Activated CD4-positive, alpha-beta T cell treated with anti-CD3 and anti-CD28 coated beads, Interleukin-2, amount 10 ng/mL, durations not matched to agents 24 days and 14 days (primary cell): ENCODE results near the gene PRSS53. TPM values are rescaled to one million over a fixed set of nuclear protein-coding genes. Genes with fewer than 3 reads are reported as not detected.

Experiments
- DNase-seq: peaks from one replicate; pipeline ENCODE4 v3.0.0; 2022
- H3K27ac Mint-ChIP-seq: one replicate; pipeline ENCODE4 v1.8.0; 2022; ENCODE audit warnings: mild to moderate bottlenecking, mixed read lengths
- H3K27me3 Mint-ChIP-seq: one replicate; pipeline ENCODE4 v1.8.0; 2022; ENCODE audit warnings: mixed read lengths
- H3K36me3 Mint-ChIP-seq: one replicate; pipeline ENCODE4 v1.8.0; 2022; ENCODE audit warnings: low read depth, mild to moderate bottlenecking, mixed read lengths
- H3K4me1 Mint-ChIP-seq: one replicate; pipeline ENCODE4 v1.8.0; 2021; ENCODE audit warnings: mixed read lengths
- H3K4me3 Mint-ChIP-seq: one replicate; pipeline ENCODE4 v1.8.0; 2022; ENCODE audit warnings: mild to moderate bottlenecking, moderate library complexity, mixed read lengths
- H3K9me3 Mint-ChIP-seq: one replicate; pipeline ENCODE4 v1.8.0; 2021; ENCODE audit warnings: mixed read lengths
- intact Hi-C: fragments of 100-400 bp; cut with micrococcal nuclease; formaldehyde crosslinking; loops from one replicate; pipeline ENCODE4 v1.15.1; 2023
- total RNA-seq: library from RNA; stranded (reverse); gene quantifications from 2 replicates; pipeline ENCODE4 v1.2.3, GENCODE V29; 2022

The PRSS53 gene
- total RNA-seq, 1 donor from 2014 or later: 4.8 TPM

- H3K9me3 Mint-ChIP-seq: no peaks in the 10 kb centered on the region
- peak; percentile 97 for DNase-seq
- peak overlapping the region; percentile 93 for H3K27ac Mint-ChIP-seq
- peaks cover 28% of the 10 kb centered on the region for H3K36me3 Mint-ChIP-seq
- H3K27me3 Mint-ChIP-seq: no peaks in the 10 kb centered on the region
- intact Hi-C loops: loop anchor here (5.0 kb wide), 2 partner anchors 34 to 416 kb away; partner anchors contain the start of genes BCKDK and FBRS
- peak overlapping the region; percentile 90 for H3K4me3 Mint-ChIP-seq
- peaks cover 35% of the 10 kb centered on the region for H3K4me1 Mint-ChIP-seq
Measured at GRCh38 chr16:31073142-31073969, 15.4 kb downstream of the PRSS53 start.

- Mint-ChIP-seq H3K36me3 (peaks cover 21% of the 10 kb centered on the region), H3K4me3 (peak overlapping the region; percentile 90), H3K27ac (peak overlapping the region; percentile 91), H3K27me3 (no peaks in the 10 kb centered on the region), H3K4me1 (peaks cover 32% of the 10 kb centered on the region), H3K9me3 (no peaks in the 10 kb centered on the region)
- intact Hi-C loops: loop anchor here (5.0 kb wide), 2 partner anchors 35 to 415 kb away; partner anchors contain the start of genes BCKDK and FBRS
- DNase-seq: peak; percentile 82
Measured at GRCh38 chr16:31072540-31073141, 16.1 kb downstream of the PRSS53 start.

- Mint-ChIP-seq H3K27me3 (no peaks in the 10 kb centered on the region), H3K36me3 (peaks cover 20% of the 10 kb centered on the region), H3K4me3 (peak overlapping the region; percentile 90), H3K9me3 (no peaks in the 10 kb centered on the region), H3K4me1 (peaks cover 32% of the 10 kb centered on the region), H3K27ac (peak overlapping the region; percentile 91)
- no peak for DNase-seq
- intact Hi-C loops: loop anchor here (5.0 kb wide), 2 partner anchors 35 to 415 kb away; partner anchors contain the start of genes BCKDK and FBRS
Measured at GRCh38 chr16:31071861-31072260, 16.9 kb downstream of the PRSS53 start.

- intact Hi-C loops: loop anchor here (1.0 kb wide), 1 partner anchor 23 kb away; no protein-coding TSS in a partner anchor
- Mint-ChIP-seq H3K4me1 (peaks cover 55% of the 10 kb centered on the region), H3K27ac (no peak overlapping the region), H3K4me3 (no peak overlapping the region), H3K27me3 (no peaks in the 10 kb centered on the region), H3K9me3 (no peaks in the 10 kb centered on the region), H3K36me3 (peaks cover 24% of the 10 kb centered on the region)
- no peak for DNase-seq
Measured at GRCh38 chr16:31067342-31067741, 21.4 kb downstream of the PRSS53 start.

- Mint-ChIP-seq H3K9me3 (no peaks in the 10 kb centered on the region), H3K4me1 (peaks cover 47% of the 10 kb centered on the region), H3K4me3 (peak overlapping the region; percentile 82), H3K27ac (peak overlapping the region; percentile 86), H3K36me3 (peaks cover 37% of the 10 kb centered on the region), H3K27me3 (no peaks in the 10 kb centered on the region)
- intact Hi-C loops: no loop called here
- DNase-seq: peak; percentile 66
Measured at GRCh38 chr16:31064882-31065461, 23.8 kb downstream of the PRSS53 start.

GRCh38 chr16:31063843-31064611 is 24.7 kb downstream of the PRSS53 start:
- Mint-ChIP-seq H3K4me1 (peaks cover 43% of the 10 kb centered on the region), H3K9me3 (no peaks in the 10 kb centered on the region), H3K4me3 (peak overlapping the region; percentile 82), H3K36me3 (peaks cover 39% of the 10 kb centered on the region), H3K27ac (peak overlapping the region; percentile 86), H3K27me3 (no peaks in the 10 kb centered on the region)
- peak; percentile 78 for DNase-seq
- intact Hi-C loops: no loop called here

DNA sequence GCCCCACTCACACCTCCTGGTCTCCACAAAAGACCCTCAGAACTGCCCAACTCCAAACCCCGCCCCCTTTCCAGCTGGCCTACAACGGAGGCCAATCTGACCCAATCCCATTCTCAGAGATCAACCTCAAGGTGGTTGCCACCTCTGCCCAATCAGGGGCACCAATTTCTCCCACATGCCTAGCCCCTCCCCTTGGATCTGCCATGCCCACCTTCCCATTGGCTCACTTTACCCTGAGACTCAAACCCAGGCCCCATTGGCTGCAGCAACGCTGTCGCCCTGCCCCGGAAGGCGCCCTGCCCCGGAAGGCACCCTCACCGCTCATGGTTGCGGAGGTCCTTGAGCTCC is 25.3 kb downstream of the PRSS53 start:
- Mint-ChIP-seq H3K27ac (peak overlapping the region; percentile 56), H3K4me1 (peaks cover 41% of the 10 kb centered on the region), H3K9me3 (no peaks in the 10 kb centered on the region), H3K27me3 (no peaks in the 10 kb centered on the region), H3K36me3 (peaks cover 39% of the 10 kb centered on the region), H3K4me3 (peak overlapping the region; percentile 82)
- intact Hi-C loops: no loop called here
- no peak for DNase-seq

GRCh38 chr16:31061813-31062440 is 26.8 kb downstream of the PRSS53 start:
- no peak overlapping the region for H3K4me3 Mint-ChIP-seq
- H3K27me3 Mint-ChIP-seq: no peaks in the 10 kb centered on the region
- intact Hi-C loops: no loop called here
- no peaks in the 10 kb centered on the region for H3K9me3 Mint-ChIP-seq
- peak overlapping the region; percentile 34 for H3K27ac Mint-ChIP-seq
- peaks cover 40% of the 10 kb centered on the region for H3K4me1 Mint-ChIP-seq
- DNase-seq: no peak
- H3K36me3 Mint-ChIP-seq: peaks cover 40% of the 10 kb centered on the region

DNA sequence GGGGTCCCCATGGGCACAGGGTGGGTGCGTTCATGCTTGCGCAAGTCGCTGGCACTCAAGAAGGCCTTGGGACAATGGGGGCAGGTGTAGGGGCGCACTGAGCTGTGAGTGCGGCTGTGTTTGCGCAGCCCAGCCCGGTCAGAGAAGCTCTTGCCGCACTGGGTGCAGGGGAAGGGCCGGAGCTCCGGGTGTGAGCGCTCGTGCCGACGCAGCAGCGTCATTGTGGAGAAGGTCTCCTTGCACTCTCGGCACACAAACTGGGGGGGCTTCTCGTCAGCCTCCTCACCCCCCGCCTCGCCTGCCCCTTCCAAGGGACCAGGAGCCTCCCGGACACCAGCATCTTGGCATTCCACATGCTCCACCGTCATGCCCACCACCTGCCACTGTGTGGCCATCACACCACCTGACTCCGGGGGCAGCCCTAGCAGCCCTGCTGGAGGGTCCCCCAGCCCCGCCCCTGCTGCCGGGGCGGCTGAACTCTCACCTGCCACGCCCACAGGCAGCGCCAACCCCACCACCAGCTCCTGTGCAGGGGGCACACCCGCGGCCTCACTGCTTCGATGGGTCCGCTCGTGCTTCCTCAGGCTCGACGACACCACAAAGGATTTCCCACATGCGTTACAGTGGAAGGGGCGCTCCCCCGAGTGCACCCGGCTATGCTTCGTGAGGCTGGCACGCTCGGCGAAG is 27.5 kb downstream of the PRSS53 start:
- intact Hi-C loops: no loop called here
- no peak overlapping the region for H3K4me3 Mint-ChIP-seq
- H3K36me3 Mint-ChIP-seq: peaks cover 40% of the 10 kb centered on the region
- peaks cover 35% of the 10 kb centered on the region for H3K4me1 Mint-ChIP-seq
- no peaks in the 10 kb centered on the region for H3K9me3 Mint-ChIP-seq
- no peak overlapping the region for H3K27ac Mint-ChIP-seq
- no peaks in the 10 kb centered on the region for H3K27me3 Mint-ChIP-seq
- DNase-seq: no peak

DNA sequence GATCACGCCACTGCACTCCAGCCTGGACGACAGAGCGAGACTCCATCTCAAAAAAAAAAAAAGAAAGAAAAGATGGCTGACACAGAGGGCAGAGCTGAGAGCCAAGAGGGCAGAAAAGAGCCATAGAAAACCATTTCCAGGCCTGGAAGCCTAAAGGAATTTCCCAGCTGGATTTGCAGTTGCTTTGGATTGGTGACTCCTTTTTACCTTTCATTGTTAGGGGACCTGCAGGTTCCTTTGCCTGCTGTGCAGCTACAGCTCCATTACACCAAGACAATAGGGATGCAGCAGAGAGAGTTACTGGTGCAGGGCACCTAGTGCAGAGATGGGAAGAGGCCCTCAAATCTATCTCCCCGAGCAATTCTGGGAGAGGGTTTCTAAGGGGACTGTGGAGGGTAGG is 33.1 kb downstream of the PRSS53 start:
- Mint-ChIP-seq H3K9me3 (no peaks in the 10 kb centered on the region), H3K36me3 (peaks cover 9% of the 10 kb centered on the region), H3K4me1 (peaks cover 9% of the 10 kb centered on the region), H3K27me3 (no peaks in the 10 kb centered on the region), H3K27ac (no peak overlapping the region), H3K4me3 (no peak overlapping the region)
- DNase-seq: no peak
- intact Hi-C loops: no loop called here

DNA sequence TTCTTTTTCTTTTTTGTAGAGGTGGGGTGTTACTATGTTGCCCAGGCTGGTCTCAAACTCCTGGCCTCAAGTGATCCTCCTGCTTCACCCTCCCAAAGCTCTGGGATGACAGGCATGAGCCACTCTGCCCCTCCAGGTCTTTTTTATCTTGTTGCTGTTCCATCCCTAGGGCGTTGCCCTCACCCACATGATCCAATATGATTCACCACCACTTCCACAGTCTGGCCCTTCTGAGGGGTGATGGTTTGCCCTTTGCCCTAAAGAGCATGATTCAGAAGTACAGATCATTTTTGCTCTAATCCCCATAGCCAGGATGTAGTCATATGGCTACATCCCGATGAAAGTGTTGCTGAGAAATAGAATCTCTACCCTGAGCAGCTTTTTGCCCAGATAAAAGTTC is 36.6 kb downstream of the PRSS53 start:
- no peak overlapping the region for H3K27ac Mint-ChIP-seq
- no peak for DNase-seq

DNA sequence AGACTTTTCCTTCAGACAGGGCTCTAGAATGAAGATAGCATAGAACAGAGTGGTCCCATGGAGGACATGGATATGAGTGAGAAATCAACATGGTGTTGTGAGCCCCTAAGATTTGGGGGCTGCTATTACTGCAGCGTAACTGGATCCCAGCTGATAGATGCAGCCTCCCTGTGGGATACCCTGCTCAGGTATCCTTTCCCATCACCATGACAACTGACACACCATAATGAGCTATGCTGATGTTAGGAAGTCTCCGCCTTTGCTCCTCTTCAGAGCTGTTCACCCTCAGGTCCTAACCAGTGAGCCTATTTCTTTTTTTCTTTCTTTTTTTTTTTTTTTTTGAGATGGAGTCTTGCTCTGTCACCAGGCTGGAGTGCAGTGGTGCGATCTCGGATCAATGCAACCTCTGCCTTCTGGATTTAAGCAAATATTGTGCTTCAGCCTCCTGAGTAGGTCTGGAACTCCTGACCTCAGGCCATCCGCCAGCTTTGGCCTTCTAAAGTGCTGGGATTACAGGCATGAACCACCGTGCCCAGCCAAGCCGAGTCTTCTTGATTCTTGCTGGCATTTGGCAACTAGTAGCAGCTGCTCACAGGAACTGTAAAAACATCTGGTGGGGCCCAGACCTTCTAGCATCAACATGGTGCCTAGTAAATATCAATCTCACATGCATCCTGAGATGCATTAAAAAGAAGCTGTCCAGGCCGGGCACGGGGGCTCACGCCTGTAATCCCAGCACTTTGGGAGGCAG is 38.3 kb downstream of the PRSS53 start:
- no peaks in the 10 kb centered on the region for H3K27me3 Mint-ChIP-seq
- H3K4me1 Mint-ChIP-seq: peaks cover 7% of the 10 kb centered on the region
- H3K27ac Mint-ChIP-seq: no peak overlapping the region
- H3K36me3 Mint-ChIP-seq: no peaks in the 10 kb centered on the region
- H3K9me3 Mint-ChIP-seq: no peaks in the 10 kb centered on the region
- H3K4me3 Mint-ChIP-seq: no peak overlapping the region
- no peak for DNase-seq
- intact Hi-C loops: no loop called here

More for the DNA sequence above, 36.6 kb downstream of the PRSS53 start:
- no peaks in the 10 kb centered on the region for H3K27me3 Mint-ChIP-seq
- intact Hi-C loops: no loop called here
- H3K4me1 Mint-ChIP-seq: peaks cover 7% of the 10 kb centered on the region
- no peaks in the 10 kb centered on the region for H3K9me3 Mint-ChIP-seq
- H3K4me3 Mint-ChIP-seq: no peak overlapping the region
- no peaks in the 10 kb centered on the region for H3K36me3 Mint-ChIP-seq
